Sigmoid colon (tissue), 7 donors: ENCODE results near the gene TSPEAR. TPM values are rescaled to one million over a fixed set of nuclear protein-coding genes. Genes with fewer than 3 reads are reported as not detected.
"Not testable (repeated sequence)": the region's sequence is repeated elsewhere in the genome, so short reads cannot be mapped to it uniquely, and the experiment has no call there.

Experiments used
- DNase-seq: peaks from one replicate; pipeline ENCODE4 v3.0.0-alpha.2; 2019
- H3K27ac ChIP-seq, 4 donors: fragments of 200-600 bp; sonication (generic); one replicate each; pipeline ENCODE4 v1.5.1; 2016 to 2019; ENCODE audit warnings: mild to moderate bottlenecking in 1 of 4
- H3K27me3 ChIP-seq, 3 donors: fragments of 200-600 bp; sonication (generic); one replicate each; pipeline ENCODE4 v1.5.1; 2019; ENCODE audit warnings: mild to moderate bottlenecking in 1 of 3
- H3K36me3 ChIP-seq, 4 donors: fragments of 200-600 bp; sonication (generic); one replicate each; pipeline ENCODE4 v1.5.1; 2016 to 2019
- H3K4me1 ChIP-seq, 4 donors: fragments of 200-600 bp; sonication (generic); one replicate each; pipeline ENCODE4 v1.5.1; 2017 to 2019
- H3K4me3 ChIP-seq, 4 donors: fragments of 200-600 bp; sonication (generic); one replicate each; pipeline ENCODE4 v1.5.1; 2017 to 2019; ENCODE audit warnings: mild to moderate bottlenecking in 2 of 4, moderate library complexity in 1 of 4
- H3K9me3 ChIP-seq, 4 donors: fragments of 200-600 bp in 3 of 4; sonication (generic) in 3 of 4; one replicate each; pipeline versions ENCODE4 v1.5.1 to v1.6.1; 2013 to 2019
- CTCF ChIP-seq, 4 experiments: fragments of 450-650 bp in 3 of 4; fragments of 200-600 bp in 1 of 4; IDR thresholded peaks; one replicate each; pipeline ENCODE4 v1.5.1; 2016 to 2019; ENCODE audit warnings: antibody characterized with exemption in 4 of 4, mild to moderate bottlenecking in 3 of 4, moderate library complexity in 2 of 4
- EP300 ChIP-seq, 4 donors: sonication (generic); formaldehyde crosslinking; IDR thresholded peaks; one replicate each; pipeline ENCODE4 v1.6.1; 2017; ENCODE audit warnings: antibody characterized with exemption in 4 of 4
- POLR2A ChIP-seq, 2 donors: fragments of 450-650 bp; IDR thresholded peaks; one replicate each; pipeline ENCODE4 v1.6.1; 2016; ENCODE audit warnings: antibody characterized with exemption in 2 of 2, mild to moderate bottlenecking in 2 of 2, moderate library complexity in 2 of 2
- POLR2AphosphoS5 ChIP-seq, 4 donors: sonication (generic); formaldehyde crosslinking; IDR thresholded peaks; one replicate each; pipeline ENCODE4 v1.6.1; 2017; ENCODE audit warnings: antibody characterized with exemption in 4 of 4
- WGBS, 2 donors: extraction: QIAGEN DNeasy Blood & Tissue Kit; methylation state at CpG; one replicate each; pipeline ENCODE4 v1.1.7; 2013; 5-methylcytosine and 5-hydroxymethylcytosine counted together
- intact Hi-C: fragments of 100-400 bp; cut with DNase I; formaldehyde crosslinking; loops from one replicate; pipeline ENCODE4 v1.15.1; 2023
- polyA plus RNA-seq, 3 donors: library from polyadenylated mRNA; stranded (reverse); fragments of 200-250 nt; gene quantifications; one replicate each; pipeline ENCODE4 v1.2.3, GENCODE V29; 2013
- total RNA-seq, 4 donors: library from RNA; depleted of rRNA; stranded (reverse); fragments of >200 nt; gene quantifications; one replicate each; pipeline ENCODE4 v1.1.0, GENCODE V29; 2016
- donor health status: healthy with polysubstance abuse.
- donor health status: Bipolar disorder and iron deficiency.
- donor health status: healthy.

The TSPEAR gene
- total and polyA plus RNA-seq, 7 donors, result under 0.01 to 0.20 TPM; not detected in 5

- no peaks in the 10 kb centered on the region for H3K4me1 ChIP-seq
- 43 to 46% methylated on average over 11 of the region's 11 CpGs for WGBS, 2 donors
- H3K36me3 ChIP-seq, result no peaks in the 10 kb centered on the region
- TF ChIP-seq CTCF (IDR thresholded peaks at IDR 0.05), result no peak
- TF ChIP-seq POLR2A (IDR thresholded peaks at IDR 0.05), result no peak
- no peak for TF ChIP-seq POLR2AphosphoS5 (IDR thresholded peaks at IDR 0.05)
- TF ChIP-seq EP300 (IDR thresholded peaks at IDR 0.05), result no peak
- no peak for DNase-seq
- H3K4me3 ChIP-seq, result no peak overlapping the region
- intact Hi-C loops, result no loop called here
- H3K9me3 ChIP-seq, result peaks cover 0 to 7% (median 3%) of the 10 kb centered on the region in 4 donors
- H3K27me3 ChIP-seq, result peaks cover 0 to 30% (median 13%) of the 10 kb centered on the region in 3 donors
- H3K27ac ChIP-seq, result no peak overlapping the region
These were observed 128.1 kb downstream of the TSPEAR start for GRCh38 chr21:44583089-44583799.

- Histone ChIP-seq H3K4me3 (no peak overlapping the region), H3K27me3 (peaks cover 0 to 26% (median 13%) of the 10 kb centered on the region in 3 donors), H3K36me3 (no peaks in the 10 kb centered on the region), H3K27ac (no peak overlapping the region), H3K9me3 (peaks cover 0 to 10% (median 4%) of the 10 kb centered on the region in 4 donors), H3K4me1 (no peaks in the 10 kb centered on the region)
- WGBS, 2 donors, result 78 to 84% methylated on average over 15 of the region's 15 CpGs
- intact Hi-C loops, result no loop called here
- TF ChIP-seq POLR2AphosphoS5 (IDR thresholded peaks at IDR 0.05) (no peak), CTCF (IDR thresholded peaks at IDR 0.05) (no peak), EP300 (IDR thresholded peaks at IDR 0.05) (no peak), POLR2A (IDR thresholded peaks at IDR 0.05) (no peak)
- no peak for DNase-seq
These were observed 129.3 kb downstream of the TSPEAR start for GRCh38 chr21:44582055-44582454.

- WGBS, 2 donors, result 88 to 93% methylated on average over 3 of the region's 3 CpGs
- no peak for TF ChIP-seq EP300 (IDR thresholded peaks at IDR 0.05)
- TF ChIP-seq CTCF (IDR thresholded peaks at IDR 0.05), result no peak
- TF ChIP-seq POLR2A (IDR thresholded peaks at IDR 0.05), result no peak
- no peak for TF ChIP-seq POLR2AphosphoS5 (IDR thresholded peaks at IDR 0.05)
These were observed 130.2 kb downstream of the TSPEAR start for GRCh38 chr21:44581158-44581557.

GRCh38 chr21:44580231-44580821, 131.0 kb downstream of the TSPEAR start, which contains the start of gene KRTAP10-5:
TSS of gene KRTAP10-5 (minus strand) at chr21:44580604. CDS start at chr21:44580578, 26 bp downstream.
- 23 to 46% methylated on average over 19 of the region's 19 CpGs for WGBS, 2 donors

More at GRCh38 chr21:44581158-44581557, 130.2 kb downstream of the TSPEAR start:
- intact Hi-C loops, result no loop called here
- H3K27me3 ChIP-seq, result peaks cover 0 to 24% (median 10%) of the 10 kb centered on the region in 3 donors
- DNase-seq, result no peak
- H3K4me1 ChIP-seq, result no peaks in the 10 kb centered on the region
- no peak overlapping the region for H3K27ac ChIP-seq
- H3K36me3 ChIP-seq, result no peaks in the 10 kb centered on the region
- H3K9me3 ChIP-seq, result peaks cover 0 to 10% (median 4%) of the 10 kb centered on the region in 4 donors
- no peak overlapping the region for H3K4me3 ChIP-seq

GRCh38 chr21:44579833-44580144, 131.6 kb downstream of the TSPEAR start:
- H3K9me3 ChIP-seq, result peaks cover 0 to 10% (median 4%) of the 10 kb centered on the region in 4 donors
- H3K4me3 ChIP-seq, result no peak overlapping the region
- H3K27me3 ChIP-seq, result peaks cover 0 to 10% (median 6%) of the 10 kb centered on the region in 3 donors
- intact Hi-C loops, result no loop called here
- no peaks in the 10 kb centered on the region for H3K36me3 ChIP-seq
- no peaks in the 10 kb centered on the region for H3K4me1 ChIP-seq
- no peak overlapping the region for H3K27ac ChIP-seq
- no peak for DNase-seq
- WGBS, 2 donors, result 66 to 75% methylated on average over 7 of the region's 7 CpGs
- TF ChIP-seq POLR2AphosphoS5 (IDR thresholded peaks at IDR 0.05) (no peak), POLR2A (IDR thresholded peaks at IDR 0.05) (no peak), EP300 (IDR thresholded peaks at IDR 0.05) (no peak)

More at GRCh38 chr21:44580231-44580821, 131.0 kb downstream of the TSPEAR start, which contains the start of gene KRTAP10-5:
- intact Hi-C loops, H3K9me3 ChIP-seq, H3K4me1 ChIP-seq, H3K4me3 ChIP-seq, DNase-seq, H3K27ac ChIP-seq, H3K36me3 ChIP-seq: not testable (repeated sequence)
- peaks cover 0 to 15% (median 6%) of the 10 kb centered on the region in 3 donors for H3K27me3 ChIP-seq
